ENCODE measurements around the gene JARID2. TPM values are rescaled to one million over a fixed set of nuclear protein-coding genes. Genes with fewer than 3 reads are reported as not detected.
A peak's percentile ranks its signal among the peaks of the same experiment; 100 is the strongest.

JARID2 gene
- total RNA-seq, 2 experiments from 2014 or later, result 19.0 to 19.5 TPM

- no peak overlapping the region for H3K27ac ChIP-seq (ENCODE audit: low read depth, low read length, poor library complexity, severe bottlenecking)
- H3K36me3 ChIP-seq (ENCODE audit: insufficient read depth, low read length), result peaks cover 12% of the 10 kb centered on the region; the same call in 1 of the 2 replicates
- peaks cover 16% of the 10 kb centered on the region; the same call in 1 of the 2 replicates for H3K9me3 ChIP-seq (ENCODE audit: low read length)
- H3K79me2 ChIP-seq (ENCODE audit: insufficient read depth, low read depth, low read length), result no peaks in the 10 kb centered on the region
- TF ChIP-seq EZH2phosphoT487 (IDR thresholded peaks at IDR 0.05; ENCODE audit: borderline replicate concordance, low read depth, low read length), result no peak
- TF ChIP-seq, protein P1, sequence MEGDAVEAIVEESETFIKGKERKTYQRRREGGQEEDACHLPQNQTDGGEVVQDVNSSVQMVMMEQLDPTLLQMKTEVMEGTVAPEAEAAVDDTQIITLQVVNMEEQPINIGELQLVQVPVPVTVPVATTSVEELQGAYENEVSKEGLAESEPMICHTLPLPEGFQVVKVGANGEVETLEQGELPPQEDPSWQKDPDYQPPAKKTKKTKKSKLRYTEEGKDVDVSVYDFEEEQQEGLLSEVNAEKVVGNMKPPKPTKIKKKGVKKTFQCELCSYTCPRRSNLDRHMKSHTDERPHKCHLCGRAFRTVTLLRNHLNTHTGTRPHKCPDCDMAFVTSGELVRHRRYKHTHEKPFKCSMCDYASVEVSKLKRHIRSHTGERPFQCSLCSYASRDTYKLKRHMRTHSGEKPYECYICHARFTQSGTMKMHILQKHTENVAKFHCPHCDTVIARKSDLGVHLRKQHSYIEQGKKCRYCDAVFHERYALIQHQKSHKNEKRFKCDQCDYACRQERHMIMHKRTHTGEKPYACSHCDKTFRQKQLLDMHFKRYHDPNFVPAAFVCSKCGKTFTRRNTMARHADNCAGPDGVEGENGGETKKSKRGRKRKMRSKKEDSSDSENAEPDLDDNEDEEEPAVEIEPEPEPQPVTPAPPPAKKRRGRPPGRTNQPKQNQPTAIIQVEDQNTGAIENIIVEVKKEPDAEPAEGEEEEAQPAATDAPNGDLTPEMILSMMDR (conservative IDR thresholded peaks at IDR 0.05; ENCODE audit: low read length), result no peak
- no TSS peak for BruUV-seq (replicated peaks)
- ChIA-PET CTCF (ENCODE audit: unreplicated experiment) (no interaction called here), POLR2A (no interaction called here)
- no peaks in the 10 kb centered on the region for H4K20me1 ChIP-seq (ENCODE audit: insufficient read depth, low read length)
- H3K4me1 ChIP-seq (ENCODE audit: insufficient read depth, low read length, poor library complexity, severe bottlenecking), result peaks cover 3% of the 10 kb centered on the region
- H2AFZ ChIP-seq (ENCODE audit: low read length), result no peak overlapping the region
- DNase-seq (ENCODE audit: low spot score), result no peak
- no peaks in the 10 kb centered on the region for H3K9me2 ChIP-seq (ENCODE audit: insufficient read depth, low read length)
- intact Hi-C loops (cut with micrococcal nuclease; ENCODE audit: unreplicated experiment), result no loop called here
- H3K4me2 ChIP-seq (ENCODE audit: low read length), result no peak overlapping the region
- no peak overlapping the region for H3K4me3 ChIP-seq (ENCODE audit: low read depth, low read length, poor library complexity, severe bottlenecking)
Observed at GRCh38 chr6:15416932-15417509, 171.2 kb downstream of the JARID2 start.

DNA sequence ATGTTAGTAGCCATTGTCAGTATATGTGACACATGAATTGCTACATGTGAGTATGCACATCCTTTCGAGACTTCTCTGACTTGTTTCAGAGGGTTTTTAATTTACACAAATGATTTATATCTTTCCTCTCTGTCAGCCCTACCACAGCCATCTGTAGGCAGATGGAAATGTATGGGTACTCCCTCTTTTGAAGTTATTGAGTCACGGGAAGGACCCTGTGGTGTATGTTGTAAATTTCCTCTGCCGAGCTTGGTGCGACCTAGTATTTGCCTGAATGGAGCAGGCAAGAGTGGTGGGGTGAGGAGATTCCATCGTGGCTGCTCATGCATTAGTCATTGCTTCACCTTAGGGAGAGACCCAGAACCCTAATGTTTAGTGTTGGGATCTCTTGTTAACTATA is 171.9 kb downstream of the JARID2 start:
- no peaks in the 10 kb centered on the region for H4K20me1 ChIP-seq (ENCODE audit: insufficient read depth, low read length)
- H3K9me3 ChIP-seq (ENCODE audit: low read length), result peaks cover 16% of the 10 kb centered on the region; the same call in 1 of the 2 replicates
- peaks cover 12% of the 10 kb centered on the region; the same call in 1 of the 2 replicates for H3K36me3 ChIP-seq (ENCODE audit: insufficient read depth, low read length)
- H3K9me2 ChIP-seq (ENCODE audit: insufficient read depth, low read length), result no peaks in the 10 kb centered on the region
- CTCF ChIA-PET (ENCODE audit: unreplicated experiment), result no interaction called here
- TF ChIP-seq, protein P1 (conservative IDR thresholded peaks at IDR 0.05; ENCODE audit: low read length), result no peak
- no peak for TF ChIP-seq EZH2phosphoT487 (IDR thresholded peaks at IDR 0.05; ENCODE audit: borderline replicate concordance, low read depth, low read length)
- no peak overlapping the region for H2AFZ ChIP-seq (ENCODE audit: low read length)
- no peak overlapping the region for H3K4me3 ChIP-seq (ENCODE audit: low read depth, low read length, poor library complexity, severe bottlenecking)
- no peak overlapping the region for H3K4me2 ChIP-seq (ENCODE audit: low read length)
- POLR2A ChIA-PET, result no interaction called here
- no TSS peak for BruUV-seq (replicated peaks)
- H3K4me1 ChIP-seq (ENCODE audit: insufficient read depth, low read length, poor library complexity, severe bottlenecking), result peaks cover 3% of the 10 kb centered on the region
- H3K79me2 ChIP-seq (ENCODE audit: insufficient read depth, low read depth, low read length), result no peaks in the 10 kb centered on the region
- DNase-seq (ENCODE audit: low spot score), result no peak
- intact Hi-C loops (cut with micrococcal nuclease; ENCODE audit: unreplicated experiment), result no loop called here
- no peak overlapping the region for H3K27ac ChIP-seq (ENCODE audit: low read depth, low read length, poor library complexity, severe bottlenecking)

DNA sequence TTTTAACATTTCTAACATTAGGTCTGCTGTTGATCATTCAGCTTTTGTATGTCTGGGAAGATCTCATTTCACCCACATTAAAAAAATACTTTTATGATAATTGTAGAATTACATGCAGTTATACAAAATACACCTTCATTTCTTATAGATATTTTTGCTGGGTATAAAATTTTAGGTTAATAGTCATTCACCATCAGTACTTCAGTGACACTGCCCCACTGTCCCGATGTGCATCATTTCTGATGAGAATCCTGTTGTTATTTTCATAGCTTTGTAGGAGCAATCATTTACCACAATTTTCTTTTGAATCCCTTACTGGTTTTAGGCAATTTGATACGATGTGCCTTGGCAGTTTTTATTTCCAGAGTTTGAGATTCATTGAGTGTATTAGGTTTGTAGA is 173.6 kb downstream of the JARID2 start:
- H3K4me1 ChIP-seq (ENCODE audit: insufficient read depth, low read length, poor library complexity, severe bottlenecking), result peaks cover 3% of the 10 kb centered on the region
- H3K9me3 ChIP-seq (ENCODE audit: low read length), result peaks cover 16% of the 10 kb centered on the region; the same call in 1 of the 2 replicates
- BruUV-seq (replicated peaks), result TSS peak; percentile 46
- POLR2A ChIA-PET, result interaction anchor here (0.7 kb wide), 1 partner anchor 12 kb away, joined by 3 read pairs; no protein-coding TSS in a partner anchor
- intact Hi-C loops (cut with micrococcal nuclease; ENCODE audit: unreplicated experiment), result no loop called here
- H3K4me3 ChIP-seq (ENCODE audit: low read depth, low read length, poor library complexity, severe bottlenecking), result no peak overlapping the region
- no peaks in the 10 kb centered on the region for H4K20me1 ChIP-seq (ENCODE audit: insufficient read depth, low read length)
- H3K4me2 ChIP-seq (ENCODE audit: low read length), result no peak overlapping the region
- no peak overlapping the region for H3K27ac ChIP-seq (ENCODE audit: low read depth, low read length, poor library complexity, severe bottlenecking)
- TF ChIP-seq EZH2phosphoT487 (IDR thresholded peaks at IDR 0.05; ENCODE audit: borderline replicate concordance, low read depth, low read length), result no peak
- TF ChIP-seq, protein P1 (conservative IDR thresholded peaks at IDR 0.05; ENCODE audit: low read length), result no peak
- H3K36me3 ChIP-seq (ENCODE audit: insufficient read depth, low read length), result peaks cover 12% of the 10 kb centered on the region; the same call in 1 of the 2 replicates
- CTCF ChIA-PET (ENCODE audit: unreplicated experiment), result no interaction called here
- no peaks in the 10 kb centered on the region for H3K9me2 ChIP-seq (ENCODE audit: insufficient read depth, low read length)
- no peak overlapping the region for H2AFZ ChIP-seq (ENCODE audit: low read length)
- H3K79me2 ChIP-seq (ENCODE audit: insufficient read depth, low read depth, low read length), result no peaks in the 10 kb centered on the region
- DNase-seq (ENCODE audit: low spot score), result no peak
